D721Med (cell line): Measurements from ENCODE around the gene C13orf46.

ENCODE experiments used
- DNase-seq: peaks from one replicate; pipeline ENCODE4 v3.0.0; 2011; ENCODE audit warnings: low spot score; ENCODE audit not compliant: insufficient read length
- FAIRE-seq: peaks from 2 replicates; lab custom pipeline; 2011; peaks lifted over from hg19 to GRCh38; lab: Jason Lieb, UNC
- TF ChIP-seq, protein P1 (sequence below): IDR thresholded peaks from 2 replicates; pipeline ENCODE4 v1.5.1; 2012; ENCODE audit warnings: mild to moderate bottlenecking, control low read depth; ENCODE audit not compliant: insufficient read depth; ENCODE audit errors: missing control alignments

The C13orf46 gene

GRCh38 chr13:113980489-113981064 is 6.7 kb upstream of the C13orf46 start:
- FAIRE-seq = no peak
- TF ChIP-seq, protein P1, sequence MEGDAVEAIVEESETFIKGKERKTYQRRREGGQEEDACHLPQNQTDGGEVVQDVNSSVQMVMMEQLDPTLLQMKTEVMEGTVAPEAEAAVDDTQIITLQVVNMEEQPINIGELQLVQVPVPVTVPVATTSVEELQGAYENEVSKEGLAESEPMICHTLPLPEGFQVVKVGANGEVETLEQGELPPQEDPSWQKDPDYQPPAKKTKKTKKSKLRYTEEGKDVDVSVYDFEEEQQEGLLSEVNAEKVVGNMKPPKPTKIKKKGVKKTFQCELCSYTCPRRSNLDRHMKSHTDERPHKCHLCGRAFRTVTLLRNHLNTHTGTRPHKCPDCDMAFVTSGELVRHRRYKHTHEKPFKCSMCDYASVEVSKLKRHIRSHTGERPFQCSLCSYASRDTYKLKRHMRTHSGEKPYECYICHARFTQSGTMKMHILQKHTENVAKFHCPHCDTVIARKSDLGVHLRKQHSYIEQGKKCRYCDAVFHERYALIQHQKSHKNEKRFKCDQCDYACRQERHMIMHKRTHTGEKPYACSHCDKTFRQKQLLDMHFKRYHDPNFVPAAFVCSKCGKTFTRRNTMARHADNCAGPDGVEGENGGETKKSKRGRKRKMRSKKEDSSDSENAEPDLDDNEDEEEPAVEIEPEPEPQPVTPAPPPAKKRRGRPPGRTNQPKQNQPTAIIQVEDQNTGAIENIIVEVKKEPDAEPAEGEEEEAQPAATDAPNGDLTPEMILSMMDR = no peak
- no peak for DNase-seq

DNA sequence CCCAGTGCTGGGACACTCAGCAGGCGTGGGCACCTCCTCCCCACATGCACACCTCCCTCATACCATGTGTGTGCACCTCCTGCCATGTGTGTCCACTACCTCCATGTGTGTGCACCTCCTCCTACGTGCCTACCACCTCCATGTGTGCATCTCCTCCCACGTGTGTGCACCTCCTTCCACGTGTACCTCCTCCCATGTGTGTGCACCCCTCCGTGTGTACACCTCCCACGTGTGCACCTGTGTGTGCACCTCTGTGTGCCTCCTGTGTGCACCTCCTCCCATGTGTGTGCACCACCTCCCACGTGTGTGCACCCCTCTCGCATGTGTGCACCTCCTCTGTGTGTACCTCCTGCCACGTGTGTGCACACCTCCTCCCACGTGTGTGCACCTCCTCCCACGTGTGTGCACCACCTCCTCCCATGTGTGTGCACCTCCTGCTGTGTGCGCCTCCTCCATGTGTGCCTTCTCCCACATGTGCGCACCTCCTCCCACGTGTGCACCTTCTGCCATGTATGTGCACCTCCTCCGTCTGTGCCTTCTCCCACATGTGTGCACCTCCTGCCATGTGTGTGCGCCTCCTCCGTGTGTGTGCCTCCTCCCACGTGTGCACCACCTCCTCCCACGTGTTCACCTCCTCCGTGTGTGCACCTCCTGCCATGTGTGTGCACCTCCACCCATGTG is 6.1 kb upstream of the C13orf46 start:
- no peak for FAIRE-seq
- no peak for DNase-seq

GRCh38 chr13:113978741-113979481 is 5.0 kb upstream of the C13orf46 start:
- FAIRE-seq (no peak), DNase-seq (no peak)
- TF ChIP-seq, protein P1 = no peak

More for the DNA sequence above, 6.1 kb upstream of the C13orf46 start:
- TF ChIP-seq, protein P1 = no peak

GRCh38 chr13:113977976-113978375 is 4.1 kb upstream of the C13orf46 start:
- TF ChIP-seq, protein P1 = no peak
- FAIRE-seq (no peak), DNase-seq (no peak)

GRCh38 chr13:113976711-113977684 is 3.1 kb upstream of the C13orf46 start:
- no peak for FAIRE-seq
- DNase-seq = no peak
- TF ChIP-seq, protein P1 = no peak

DNA sequence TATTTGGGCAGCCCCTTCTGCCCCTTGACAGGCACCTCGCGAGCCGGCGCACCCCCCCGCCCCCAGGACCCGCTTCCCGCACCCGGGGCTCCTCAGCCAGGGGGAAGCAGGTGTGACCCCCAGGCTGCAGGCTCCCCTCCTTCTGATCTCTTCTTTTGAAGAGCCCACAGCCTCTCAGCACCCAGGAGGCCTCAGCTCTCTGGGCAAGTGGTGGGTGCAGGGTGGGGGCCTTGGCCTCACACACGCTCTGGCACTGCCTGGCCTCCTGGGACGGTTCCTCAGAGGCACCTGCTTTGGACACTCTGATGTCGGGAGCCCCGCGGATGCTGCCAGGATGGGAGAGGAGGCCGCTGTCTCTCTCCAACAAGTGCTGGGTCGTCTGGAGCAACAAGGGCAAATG is 1.5 kb upstream of the C13orf46 start:
- TF ChIP-seq, protein P1 = no peak
- no peak for FAIRE-seq

More for the DNA sequence above, 1.5 kb upstream of the C13orf46 start:
- no peak for DNase-seq
